CD4-positive, alpha-beta T cell (primary cell): ENCODE measurements around the gene CSF2RB. TPM values are rescaled to one million over a fixed set of nuclear protein-coding genes. Genes with fewer than 3 reads are reported as not detected.

Experiments used
- ATAC-seq: fragments of 200-7000 bp; cut with Tn5 transposase; one replicate; pipeline ENCODE4 v1.10.0; 2022; ENCODE audit warnings: mild to moderate bottlenecking; ENCODE audit not compliant: poor library complexity
- CTCF ChIA-PET: fragments of 350-600 bp; sonication (Branson Sonifier 250); formaldehyde crosslinking; loops from one replicate; lab custom pipeline; 2021; ENCODE audit warnings: antibody characterized with exemption, inconsistent platforms; lab: Charles Lee
- POLR2A ChIA-PET: fragments of 350-600 bp; sonication (Branson Sonifier 250); formaldehyde crosslinking; loops from one replicate; lab custom pipeline; 2021; ENCODE audit warnings: antibody characterized with exemption, inconsistent platforms; lab: Charles Lee
- DNase-seq, 14 experiments: peaks; one replicate each; pipeline ENCODE4 v3.0.0-alpha.2; 2013 to 2020; ENCODE audit warnings: mixed read lengths in 2 of 14
- H3K27ac ChIP-seq, 2 donors: one replicate each; pipeline versions ENCODE4 v1.5.1 to v1.7.0; 2013; ENCODE audit warnings: low read length in 2 of 2, low read depth in 1 of 2, mild to moderate bottlenecking in 1 of 2
- H3K27me3 ChIP-seq, 2 experiments: 1 replicate in 1 of 2; 2 replicates in 1 of 2; pipeline versions ENCODE4 v1.6.1 to v1.7.0; 2013; ENCODE audit warnings: low read length in 2 of 2, control low read depth in 1 of 2, mild to moderate bottlenecking in 1 of 2, moderate library complexity in 1 of 2; ENCODE audit not compliant: insufficient read depth in 2 of 2, control insufficient read depth in 1 of 2
- H3K36me3 ChIP-seq: one replicate; pipeline ENCODE4 v1.6.1; 2013; ENCODE audit warnings: low read length, control low read depth; ENCODE audit not compliant: insufficient read depth
- H3K4me1 ChIP-seq: one replicate; pipeline ENCODE4 v1.6.1; 2013; ENCODE audit warnings: low read length, control low read depth; ENCODE audit not compliant: insufficient read depth
- H3K4me3 ChIP-seq: one replicate; pipeline ENCODE4 v1.5.1; 2013; ENCODE audit warnings: mild to moderate bottlenecking, low read length, moderate library complexity
- H3K9me3 ChIP-seq, 2 experiments: 1 replicate in 1 of 2; 2 replicates in 1 of 2; pipeline versions ENCODE4 v1.6.1 to v1.7.0; 2013; ENCODE audit warnings: low read length in 2 of 2, mild to moderate bottlenecking in 2 of 2, control low read depth in 1 of 2, moderate library complexity in 1 of 2; ENCODE audit not compliant: control insufficient read depth in 1 of 2, insufficient read depth in 1 of 2
- H3K27ac Mint-ChIP-seq: one replicate; pipeline ENCODE4 v1.8.0; 2020; ENCODE audit warnings: mixed read lengths
- H3K27me3 Mint-ChIP-seq: one replicate; pipeline ENCODE4 v1.8.0; 2021; ENCODE audit warnings: mixed read lengths
- H3K36me3 Mint-ChIP-seq: one replicate; pipeline ENCODE4 v1.8.0; 2021; ENCODE audit warnings: low read depth, mixed read lengths
- H3K4me1 Mint-ChIP-seq: one replicate; pipeline ENCODE4 v1.8.0; 2021; ENCODE audit warnings: low read depth, mixed read lengths
- H3K4me3 Mint-ChIP-seq: one replicate; pipeline ENCODE4 v1.8.0; 2020; ENCODE audit warnings: mild to moderate bottlenecking, mixed read lengths
- H3K9me3 Mint-ChIP-seq: one replicate; pipeline ENCODE4 v1.8.0; 2020; ENCODE audit warnings: mixed read lengths
- CTCF ChIP-seq: fragments of 200-600 bp; IDR thresholded peaks from one replicate; pipeline ENCODE4 v1.8.0; 2022; ENCODE audit warnings: antibody characterized with exemption, mild to moderate bottlenecking
- intact Hi-C, 2 experiments: fragments of 100-400 bp; cut with DNase I in 1 of 2; cut with micrococcal nuclease in 1 of 2; formaldehyde crosslinking; loops; one replicate each; pipeline versions ENCODE4 v1.15.1 to v1.9.0; 2023 to 2025; cut with DNase I, micrococcal nuclease
- total RNA-seq, 174 experiments: library from RNA in 2 of 174; stranded (reverse) in 2 of 174; gene quantifications; one replicate each; pipeline ENCODE4 v1.2.3 and lab custom pipeline; 2021 to 2026

The CSF2RB gene
- total RNA-seq, 2 experiments from 2014 or later = 1.5 TPM

DNA sequence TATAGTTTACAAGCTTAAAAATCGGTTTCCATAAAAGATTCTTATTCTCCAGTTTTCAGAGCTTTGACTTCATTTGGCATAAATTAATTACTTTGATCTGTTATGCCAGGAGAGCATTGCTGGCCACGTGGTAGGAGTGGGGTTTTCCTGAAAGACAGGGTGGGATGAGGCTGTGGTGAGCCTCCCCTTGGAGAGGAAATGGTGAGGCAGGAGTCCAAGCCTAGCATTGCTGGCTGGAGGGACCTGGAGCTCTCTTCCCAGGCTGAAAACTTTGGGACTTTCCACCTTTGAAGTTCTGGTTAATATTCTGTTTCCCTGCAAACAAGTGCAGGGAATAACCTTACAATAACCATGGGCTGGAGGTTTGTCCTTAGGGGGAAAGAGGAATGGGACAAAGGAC lies 21.1 kb upstream of the CSF2RB start:
- H3K4me3 ChIP-seq = no peak overlapping the region
- H3K4me1 Mint-ChIP-seq = peaks cover 3% of the 10 kb centered on the region
- H3K4me3 Mint-ChIP-seq = no peak overlapping the region
- H3K9me3 Mint-ChIP-seq = no peaks in the 10 kb centered on the region
- H3K27ac Mint-ChIP-seq = no peak overlapping the region
- H3K27me3 Mint-ChIP-seq = no peaks in the 10 kb centered on the region
- H3K9me3 ChIP-seq = peaks cover 7 to 9% of the 10 kb centered on the region in 2 experiments
- no peaks in the 10 kb centered on the region for H3K27me3 ChIP-seq
- H3K4me1 ChIP-seq = peaks cover 3% of the 10 kb centered on the region
- H3K36me3 Mint-ChIP-seq = no peaks in the 10 kb centered on the region
- H3K36me3 ChIP-seq = no peaks in the 10 kb centered on the region
- H3K27ac ChIP-seq = no peak overlapping the region
- intact Hi-C loops = no loop called here
- ChIA-PET POLR2A (no interaction called here), CTCF (no interaction called here)
- ATAC-seq = no peak
- DNase-seq = no peak
- TF ChIP-seq CTCF = no peak

- Mint-ChIP-seq H3K4me3 (no peak overlapping the region), H3K27ac (no peak overlapping the region), H3K27me3 (no peaks in the 10 kb centered on the region), H3K4me1 (no peaks in the 10 kb centered on the region), H3K9me3 (peaks cover 2% of the 10 kb centered on the region), H3K36me3 (no peaks in the 10 kb centered on the region)
- Histone ChIP-seq H3K4me1 (no peaks in the 10 kb centered on the region), H3K36me3 (no peaks in the 10 kb centered on the region), H3K4me3 (no peak overlapping the region), H3K9me3 (peaks cover 7 to 9% of the 10 kb centered on the region in 2 experiments), H3K27me3 (no peaks in the 10 kb centered on the region), H3K27ac (no peak overlapping the region)
- no peak for TF ChIP-seq CTCF
- no peak for DNase-seq
- intact Hi-C loops = no loop called here
- CTCF ChIA-PET = no interaction called here
- POLR2A ChIA-PET = no interaction called here
- ATAC-seq = no peak
These were observed 20.2 kb upstream of the CSF2RB start for GRCh38 chr22:36893262-36893661.

DNA sequence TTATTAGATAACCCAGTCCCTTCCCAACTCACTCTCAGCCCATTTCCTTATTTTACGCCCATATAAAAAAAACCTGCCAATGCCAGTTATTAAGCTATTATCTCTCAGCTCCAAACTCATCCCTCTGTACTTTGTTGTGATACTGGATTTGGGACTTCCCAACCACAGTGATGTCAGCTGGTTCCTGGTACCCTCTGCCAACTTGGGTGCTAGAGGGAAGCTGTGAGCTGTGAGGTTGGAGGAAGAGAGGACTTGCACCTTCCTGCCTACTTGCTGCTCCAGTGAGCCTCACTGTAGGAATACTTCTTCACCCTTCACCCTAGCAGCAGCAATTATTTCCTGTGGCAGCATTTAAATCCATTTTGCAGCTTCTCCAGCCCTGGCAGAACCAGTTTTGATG lies 19.2 kb upstream of the CSF2RB start:
- ChIA-PET CTCF (no interaction called here), POLR2A (no interaction called here)
- H3K4me1 Mint-ChIP-seq = no peaks in the 10 kb centered on the region
- Histone ChIP-seq H3K27me3 (no peaks in the 10 kb centered on the region), H3K27ac (no peak overlapping the region), H3K4me1 (no peaks in the 10 kb centered on the region), H3K9me3 (peaks cover 7 to 9% of the 10 kb centered on the region in 2 experiments), H3K4me3 (no peak overlapping the region), H3K36me3 (no peaks in the 10 kb centered on the region)
- peaks cover 9% of the 10 kb centered on the region for H3K27me3 Mint-ChIP-seq
- no peak for DNase-seq
- no peak for TF ChIP-seq CTCF
- intact Hi-C loops = no loop called here
- no peaks in the 10 kb centered on the region for H3K36me3 Mint-ChIP-seq
- peaks cover 2% of the 10 kb centered on the region for H3K9me3 Mint-ChIP-seq
- no peak overlapping the region for H3K4me3 Mint-ChIP-seq
- H3K27ac Mint-ChIP-seq = no peak overlapping the region
- ATAC-seq = no peak
